ENCODE measurements around the gene AFF4.

Gene AFF4

GRCh38 chr5:132901036-132901435 lies 62.4 kb downstream of the AFF4 start:
- Histone ChIP-seq H3K36me3 (ENCODE audit: control insufficient read depth, insufficient read depth, low read length) (no peaks in the 10 kb centered on the region), H3K4me3 (ENCODE audit: low read length) (no peak overlapping the region), H3K9ac (ENCODE audit: low read length) (no peak overlapping the region), H3K9me3 (ENCODE audit: control insufficient read depth, low read length) (no peaks in the 10 kb centered on the region), H3K4me1 (ENCODE audit: control insufficient read depth, insufficient read depth, low read length) (no peaks in the 10 kb centered on the region), H3K27me3 (ENCODE audit: control insufficient read depth, insufficient read depth, low read length) (no peaks in the 10 kb centered on the region)

GRCh38 chr5:132898094-132898493 lies 65.3 kb downstream of the AFF4 start:
- no peaks in the 10 kb centered on the region for H3K36me3 ChIP-seq (ENCODE audit: control insufficient read depth, insufficient read depth, low read length)
- no peaks in the 10 kb centered on the region for H3K27me3 ChIP-seq (ENCODE audit: control insufficient read depth, insufficient read depth, low read length)
- H3K4me3 ChIP-seq (ENCODE audit: low read length), result no peak overlapping the region
- H3K4me1 ChIP-seq (ENCODE audit: control insufficient read depth, insufficient read depth, low read length), result no peaks in the 10 kb centered on the region
- no peaks in the 10 kb centered on the region for H3K9me3 ChIP-seq (ENCODE audit: control insufficient read depth, low read length)
- H3K9ac ChIP-seq (ENCODE audit: low read length), result no peak overlapping the region

- no peaks in the 10 kb centered on the region for H3K4me1 ChIP-seq (ENCODE audit: control insufficient read depth, insufficient read depth, low read length)
- H3K36me3 ChIP-seq (ENCODE audit: control insufficient read depth, insufficient read depth, low read length), result peaks cover 3% of the 10 kb centered on the region
- H3K9ac ChIP-seq (ENCODE audit: low read length), result no peak overlapping the region
- no peaks in the 10 kb centered on the region for H3K27me3 ChIP-seq (ENCODE audit: control insufficient read depth, insufficient read depth, low read length)
- no peak overlapping the region for H3K4me3 ChIP-seq (ENCODE audit: low read length)
- no peaks in the 10 kb centered on the region for H3K9me3 ChIP-seq (ENCODE audit: control insufficient read depth, low read length)
These were observed 66.7 kb downstream of the AFF4 start for GRCh38 chr5:132896685-132897084.

- Histone ChIP-seq H3K36me3 (ENCODE audit: control insufficient read depth, insufficient read depth, low read length) (peaks cover 3% of the 10 kb centered on the region), H3K4me3 (ENCODE audit: low read length) (no peak overlapping the region), H3K9ac (ENCODE audit: low read length) (no peak overlapping the region), H3K9me3 (ENCODE audit: control insufficient read depth, low read length) (no peaks in the 10 kb centered on the region), H3K27me3 (ENCODE audit: control insufficient read depth, insufficient read depth, low read length) (no peaks in the 10 kb centered on the region), H3K4me1 (ENCODE audit: control insufficient read depth, insufficient read depth, low read length) (no peaks in the 10 kb centered on the region)
These were observed 67.6 kb downstream of the AFF4 start for GRCh38 chr5:132895719-132896305.

GRCh38 chr5:132890817-132891216 lies 72.6 kb downstream of the AFF4 start:
- H3K27me3 ChIP-seq (ENCODE audit: control insufficient read depth, insufficient read depth, low read length), result no peaks in the 10 kb centered on the region
- H3K4me1 ChIP-seq (ENCODE audit: control insufficient read depth, insufficient read depth, low read length), result no peaks in the 10 kb centered on the region
- H3K36me3 ChIP-seq (ENCODE audit: control insufficient read depth, insufficient read depth, low read length), result peaks cover 3% of the 10 kb centered on the region
- H3K9me3 ChIP-seq (ENCODE audit: control insufficient read depth, low read length), result no peaks in the 10 kb centered on the region
- H3K4me3 ChIP-seq (ENCODE audit: low read length), result no peak overlapping the region
- H3K9ac ChIP-seq (ENCODE audit: low read length), result no peak overlapping the region

- Histone ChIP-seq H3K36me3 (ENCODE audit: control insufficient read depth, insufficient read depth, low read length) (peaks cover 3% of the 10 kb centered on the region), H3K4me3 (ENCODE audit: low read length) (no peak overlapping the region), H3K9me3 (ENCODE audit: control insufficient read depth, low read length) (no peaks in the 10 kb centered on the region), H3K27me3 (ENCODE audit: control insufficient read depth, insufficient read depth, low read length) (no peaks in the 10 kb centered on the region), H3K4me1 (ENCODE audit: control insufficient read depth, insufficient read depth, low read length) (no peaks in the 10 kb centered on the region), H3K9ac (ENCODE audit: low read length) (no peak overlapping the region)
These were observed 73.9 kb downstream of the AFF4 start for GRCh38 chr5:132889501-132889900.

GRCh38 chr5:132887283-132887682 lies 76.2 kb downstream of the AFF4 start:
- Histone ChIP-seq H3K9ac (ENCODE audit: low read length) (no peak overlapping the region), H3K36me3 (ENCODE audit: control insufficient read depth, insufficient read depth, low read length) (peaks cover 3% of the 10 kb centered on the region), H3K4me3 (ENCODE audit: low read length) (no peak overlapping the region), H3K9me3 (ENCODE audit: control insufficient read depth, low read length) (no peaks in the 10 kb centered on the region), H3K4me1 (ENCODE audit: control insufficient read depth, insufficient read depth, low read length) (no peaks in the 10 kb centered on the region), H3K27me3 (ENCODE audit: control insufficient read depth, insufficient read depth, low read length) (no peaks in the 10 kb centered on the region)

- no peak overlapping the region for H3K9ac ChIP-seq (ENCODE audit: low read length)
- H3K4me1 ChIP-seq (ENCODE audit: control insufficient read depth, insufficient read depth, low read length), result no peaks in the 10 kb centered on the region
- no peaks in the 10 kb centered on the region for H3K9me3 ChIP-seq (ENCODE audit: control insufficient read depth, low read length)
- H3K4me3 ChIP-seq (ENCODE audit: low read length), result no peak overlapping the region
- no peaks in the 10 kb centered on the region for H3K36me3 ChIP-seq (ENCODE audit: control insufficient read depth, insufficient read depth, low read length)
- H3K27me3 ChIP-seq (ENCODE audit: control insufficient read depth, insufficient read depth, low read length), result no peaks in the 10 kb centered on the region
These were observed 77.2 kb downstream of the AFF4 start for GRCh38 chr5:132886064-132886823.

GRCh38 chr5:132884548-132884947 lies 78.9 kb downstream of the AFF4 start:
- no peaks in the 10 kb centered on the region for H3K4me1 ChIP-seq (ENCODE audit: control insufficient read depth, insufficient read depth, low read length)
- no peaks in the 10 kb centered on the region for H3K9me3 ChIP-seq (ENCODE audit: control insufficient read depth, low read length)
- no peaks in the 10 kb centered on the region for H3K36me3 ChIP-seq (ENCODE audit: control insufficient read depth, insufficient read depth, low read length)
- no peak overlapping the region for H3K4me3 ChIP-seq (ENCODE audit: low read length)
- no peak overlapping the region for H3K9ac ChIP-seq (ENCODE audit: low read length)
- no peaks in the 10 kb centered on the region for H3K27me3 ChIP-seq (ENCODE audit: control insufficient read depth, insufficient read depth, low read length)

- Histone ChIP-seq H3K27me3 (ENCODE audit: control insufficient read depth, insufficient read depth, low read length) (no peaks in the 10 kb centered on the region), H3K4me3 (ENCODE audit: low read length) (no peak overlapping the region), H3K4me1 (ENCODE audit: control insufficient read depth, insufficient read depth, low read length) (no peaks in the 10 kb centered on the region), H3K36me3 (ENCODE audit: control insufficient read depth, insufficient read depth, low read length) (no peaks in the 10 kb centered on the region), H3K9ac (ENCODE audit: low read length) (no peak overlapping the region), H3K9me3 (ENCODE audit: control insufficient read depth, low read length) (no peaks in the 10 kb centered on the region)
These were observed 80.1 kb downstream of the AFF4 start for GRCh38 chr5:132883261-132883834.

- Histone ChIP-seq H3K27me3 (ENCODE audit: control insufficient read depth, insufficient read depth, low read length) (no peaks in the 10 kb centered on the region), H3K36me3 (ENCODE audit: control insufficient read depth, insufficient read depth, low read length) (no peaks in the 10 kb centered on the region), H3K4me1 (ENCODE audit: control insufficient read depth, insufficient read depth, low read length) (peaks cover 18% of the 10 kb centered on the region), H3K9me3 (ENCODE audit: control insufficient read depth, low read length) (no peaks in the 10 kb centered on the region), H3K4me3 (ENCODE audit: low read length) (no peak overlapping the region), H3K9ac (ENCODE audit: low read length) (no peak overlapping the region)
These were observed 85.5 kb downstream of the AFF4 start for GRCh38 chr5:132877938-132878337.

- no peaks in the 10 kb centered on the region for H3K9me3 ChIP-seq (ENCODE audit: control insufficient read depth, low read length)
- H3K36me3 ChIP-seq (ENCODE audit: control insufficient read depth, insufficient read depth, low read length), result no peaks in the 10 kb centered on the region
- no peak overlapping the region for H3K4me3 ChIP-seq (ENCODE audit: low read length)
- no peak overlapping the region for H3K9ac ChIP-seq (ENCODE audit: low read length)
- no peaks in the 10 kb centered on the region for H3K27me3 ChIP-seq (ENCODE audit: control insufficient read depth, insufficient read depth, low read length)
- peaks cover 23% of the 10 kb centered on the region for H3K4me1 ChIP-seq (ENCODE audit: control insufficient read depth, insufficient read depth, low read length)
These were observed 86.0 kb downstream of the AFF4 start for GRCh38 chr5:132877466-132877865.
